Thyroid gland (tissue), 4 donors: Measurements from ENCODE around the gene NCOA3. TPM values are rescaled to one million over a fixed set of nuclear protein-coding genes. Genes with fewer than 3 reads are reported as not detected.
A peak's percentile ranks its signal among the peaks of the same experiment; 100 is the strongest.

Source experiments
- DNase-seq, 2 donors: peaks; one replicate each; pipeline ENCODE4 v3.0.0-alpha.2; 2019
- H3K27ac ChIP-seq, 3 donors: fragments of 200-600 bp; sonication (generic); 1 replicate in 2 of 3; 2 replicates in 1 of 3; pipeline ENCODE4 v1.5.1; 2016 to 2019; ENCODE audit warnings: mild to moderate bottlenecking in 1 of 3, moderate library complexity in 1 of 3
- H3K27me3 ChIP-seq: fragments of 200-600 bp; sonication (generic); one replicate; pipeline ENCODE4 v1.5.1; 2019
- H3K36me3 ChIP-seq, 2 donors: fragments of 200-600 bp; sonication (generic); one replicate each; pipeline ENCODE4 v1.5.1; 2016 to 2019
- H3K4me1 ChIP-seq, 2 donors: fragments of 200-600 bp; sonication (generic); one replicate each; pipeline ENCODE4 v1.5.1; 2017 to 2019
- H3K4me3 ChIP-seq, 3 donors: fragments of 200-600 bp; sonication (generic); replicated peaks in 1 of 3; 1 replicate in 2 of 3; 2 replicates in 1 of 3; pipeline ENCODE4 v1.5.1; 2016; ENCODE audit warnings: mild to moderate bottlenecking in 1 of 3
- H3K9me3 ChIP-seq: fragments of 200-600 bp; sonication (generic); one replicate; pipeline ENCODE4 v1.5.1; 2017
- POLR2A ChIP-seq, 2 donors: fragments of 450-650 bp; IDR thresholded peaks; one replicate each; pipeline ENCODE4 v1.6.1; 2017; ENCODE audit warnings: antibody characterized with exemption in 2 of 2, mild to moderate bottlenecking in 2 of 2, moderate library complexity in 1 of 2
- WGBS, 2 donors: methylation state at CpG; one replicate each; pipeline ENCODE4 v1.1.5; 2017; 5-methylcytosine and 5-hydroxymethylcytosine counted together
- intact Hi-C: fragments of 100-400 bp; cut with DNase I; formaldehyde crosslinking; loops from one replicate; pipeline ENCODE4 v1.15.1; 2023
- total RNA-seq, 4 donors: library from RNA; depleted of rRNA; stranded (reverse); fragments of >200 nt; gene quantifications; one replicate each; pipeline ENCODE4 v1.2.3, GENCODE V29; 2016
- TF ChIP-seq, protein P1 (sequence below), 6 experiments: fragments of 200-600 bp in 3 of 6; fragments of 450-650 bp in 3 of 6; sonication (generic) in 3 of 6; IDR thresholded peaks; one replicate each; pipeline ENCODE4 v1.5.1; 2016 to 2019; ENCODE audit warnings: antibody characterized with exemption in 6 of 6, mild to moderate bottlenecking in 2 of 6, inconsistent platforms in 1 of 6, moderate library complexity in 1 of 6

NCOA3 gene
- total RNA-seq, 4 donors from 2014 or later, result 28.7 to 45.2 (median 36.8) TPM

DNA sequence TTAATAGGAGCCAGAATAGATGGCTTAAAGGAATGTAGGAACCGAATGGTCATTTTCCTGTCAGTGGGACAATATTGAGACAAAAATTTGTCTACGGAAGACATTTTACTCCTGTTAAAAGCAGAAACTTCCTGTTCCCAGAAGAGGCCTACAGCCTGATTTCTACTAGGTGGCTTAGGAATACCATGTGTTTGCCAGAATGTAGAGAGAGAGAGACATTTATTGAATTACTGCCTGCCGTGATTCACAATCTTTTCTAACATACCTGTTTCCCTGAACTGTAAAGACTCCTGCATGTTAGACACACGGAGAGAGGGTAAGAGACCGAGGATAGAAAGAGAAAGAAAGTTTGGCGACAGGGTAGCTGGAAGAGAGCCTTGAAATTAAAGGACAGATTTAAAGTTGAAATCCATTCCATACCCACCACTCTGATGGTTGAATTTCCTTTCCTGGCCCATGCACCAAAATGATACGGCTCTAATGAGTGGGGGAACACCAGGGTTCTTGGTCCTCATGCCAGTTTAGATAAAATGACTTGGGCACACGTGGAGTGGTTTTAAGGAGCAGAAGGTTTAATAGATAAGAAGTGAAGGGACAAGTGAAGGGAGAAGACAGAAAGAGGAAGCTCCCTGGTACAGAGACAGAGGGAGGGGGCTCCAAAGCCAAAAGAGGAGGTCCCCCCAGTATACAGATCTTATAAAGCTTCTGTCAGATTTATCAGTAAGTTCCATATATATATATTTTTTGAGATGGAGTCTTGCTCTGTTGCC is 22.5 kb downstream of the NCOA3 start:
- no peak for DNase-seq
- Histone ChIP-seq H3K36me3 (peaks cover 0 to 5% of the 10 kb centered on the region in 2 donors), H3K27ac (peak overlapping the region in 2 of 3 donors; percentile 4 to 32), H3K4me1 (peaks cover 0 to 14% of the 10 kb centered on the region in 2 donors), H3K27me3 (no peaks in the 10 kb centered on the region), H3K9me3 (no peaks in the 10 kb centered on the region), H3K4me3 (no peak overlapping the region)
- intact Hi-C loops, result no loop called here
- TF ChIP-seq, protein P1, sequence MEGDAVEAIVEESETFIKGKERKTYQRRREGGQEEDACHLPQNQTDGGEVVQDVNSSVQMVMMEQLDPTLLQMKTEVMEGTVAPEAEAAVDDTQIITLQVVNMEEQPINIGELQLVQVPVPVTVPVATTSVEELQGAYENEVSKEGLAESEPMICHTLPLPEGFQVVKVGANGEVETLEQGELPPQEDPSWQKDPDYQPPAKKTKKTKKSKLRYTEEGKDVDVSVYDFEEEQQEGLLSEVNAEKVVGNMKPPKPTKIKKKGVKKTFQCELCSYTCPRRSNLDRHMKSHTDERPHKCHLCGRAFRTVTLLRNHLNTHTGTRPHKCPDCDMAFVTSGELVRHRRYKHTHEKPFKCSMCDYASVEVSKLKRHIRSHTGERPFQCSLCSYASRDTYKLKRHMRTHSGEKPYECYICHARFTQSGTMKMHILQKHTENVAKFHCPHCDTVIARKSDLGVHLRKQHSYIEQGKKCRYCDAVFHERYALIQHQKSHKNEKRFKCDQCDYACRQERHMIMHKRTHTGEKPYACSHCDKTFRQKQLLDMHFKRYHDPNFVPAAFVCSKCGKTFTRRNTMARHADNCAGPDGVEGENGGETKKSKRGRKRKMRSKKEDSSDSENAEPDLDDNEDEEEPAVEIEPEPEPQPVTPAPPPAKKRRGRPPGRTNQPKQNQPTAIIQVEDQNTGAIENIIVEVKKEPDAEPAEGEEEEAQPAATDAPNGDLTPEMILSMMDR (IDR thresholded peaks at IDR 0.05), result no peak
- no peak for TF ChIP-seq POLR2A (IDR thresholded peaks at IDR 0.05)
- 67 to 71% methylated on average over 8 of the region's 8 CpGs for WGBS, 2 donors

DNA sequence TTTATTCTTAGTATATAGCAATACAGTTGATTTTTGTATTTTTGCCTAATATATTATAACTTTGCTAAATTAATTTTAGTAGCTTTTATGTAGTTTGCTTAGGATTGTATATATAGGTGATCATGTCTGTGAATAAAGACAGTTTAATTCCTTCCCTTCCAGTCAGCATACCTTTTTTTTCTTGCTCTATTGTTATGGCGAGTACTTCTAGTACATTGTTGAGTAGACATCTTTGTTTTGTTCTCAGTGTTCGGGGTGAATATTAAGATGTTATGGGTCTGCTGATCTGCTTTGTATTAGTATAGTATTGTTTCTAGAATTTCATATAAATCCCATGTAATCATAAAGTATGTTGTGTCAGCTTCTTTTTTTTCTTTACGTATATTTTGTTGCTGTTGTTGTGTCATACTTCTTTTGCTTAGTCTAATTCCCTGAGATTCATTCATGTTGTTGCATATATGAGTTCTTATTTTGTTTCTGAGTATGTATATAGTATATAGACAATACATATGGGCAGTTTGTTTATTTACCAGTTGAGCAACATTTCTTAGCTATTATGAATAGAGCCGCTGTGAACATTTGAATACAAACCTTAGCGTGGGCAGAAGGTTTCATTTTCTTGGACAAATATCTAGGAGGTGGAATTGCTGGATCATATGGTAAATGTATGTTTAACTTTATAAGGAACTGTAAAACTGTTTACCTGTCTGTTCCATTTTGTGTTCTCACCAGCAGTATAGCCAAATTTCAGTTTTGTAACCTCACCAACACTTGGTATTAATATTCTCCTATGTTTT is 25.5 kb downstream of the NCOA3 start:
- no peak overlapping the region for H3K27ac ChIP-seq
- intact Hi-C loops, result no loop called here
- H3K4me1 ChIP-seq, result peaks cover 0 to 21% of the 10 kb centered on the region in 2 donors
- whole genome bisulfite sequencing, 2 donors, result 97 to 98% methylated on average over 5 of the region's 5 CpGs
- DNase-seq, result no peak
- H3K27me3 ChIP-seq, result no peaks in the 10 kb centered on the region
- H3K9me3 ChIP-seq, result no peaks in the 10 kb centered on the region
- no peak overlapping the region for H3K4me3 ChIP-seq
- no peaks in the 10 kb centered on the region for H3K36me3 ChIP-seq
- no peak for TF ChIP-seq POLR2A (IDR thresholded peaks at IDR 0.05)
- TF ChIP-seq, protein P1 (IDR thresholded peaks at IDR 0.05), result no peak

DNA sequence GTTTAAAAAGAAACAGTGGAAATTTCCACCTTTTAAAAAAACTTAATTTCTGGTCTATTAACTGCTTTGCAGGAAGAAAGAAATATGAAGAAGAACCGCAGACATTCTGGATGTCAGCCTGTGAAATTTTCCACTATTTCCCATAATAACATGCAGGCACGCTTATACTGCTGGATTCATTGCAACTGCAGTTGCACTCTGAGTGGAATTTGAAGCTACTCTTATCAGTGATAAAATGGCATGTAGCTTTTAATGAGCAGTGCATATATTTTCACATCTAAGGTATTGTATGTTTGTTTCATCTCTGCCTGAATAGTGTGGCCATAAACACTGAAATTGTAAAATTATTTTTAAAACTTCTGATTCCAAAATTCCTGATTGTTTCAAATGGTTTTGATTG is 28.2 kb downstream of the NCOA3 start:
- intact Hi-C loops, result no loop called here
- H3K36me3 ChIP-seq, result no peaks in the 10 kb centered on the region
- H3K27ac ChIP-seq, result no peak overlapping the region
- H3K4me1 ChIP-seq, result peaks cover 0 to 8% of the 10 kb centered on the region in 2 donors
- 64 to 77% methylated on average over 2 of the region's 2 CpGs for WGBS, 2 donors
- no peak for DNase-seq
- H3K27me3 ChIP-seq, result no peaks in the 10 kb centered on the region
- no peak overlapping the region for H3K4me3 ChIP-seq
- TF ChIP-seq, protein P1 (IDR thresholded peaks at IDR 0.05), result no peak
- TF ChIP-seq POLR2A (IDR thresholded peaks at IDR 0.05), result no peak
- no peaks in the 10 kb centered on the region for H3K9me3 ChIP-seq

DNA sequence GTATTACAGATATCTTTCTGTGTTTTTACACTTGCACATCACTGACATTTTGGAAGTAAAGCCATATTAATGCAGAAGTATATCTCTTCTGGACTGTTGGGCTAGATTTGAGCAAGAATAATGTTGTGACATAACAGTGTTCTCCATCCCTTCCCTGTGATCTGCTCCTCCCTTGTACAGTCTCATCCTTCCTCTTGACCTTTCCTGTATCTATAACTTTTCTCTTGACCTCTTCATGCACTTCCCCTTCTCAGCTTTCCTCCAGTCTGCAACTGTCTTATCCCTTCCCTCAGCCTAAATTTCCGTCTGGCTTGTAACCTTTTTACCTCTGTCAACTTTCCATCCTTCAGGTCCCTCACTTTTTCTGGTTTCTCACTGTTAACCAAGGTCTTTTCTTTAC is 29.8 kb downstream of the NCOA3 start:
- Histone ChIP-seq H3K27me3 (no peaks in the 10 kb centered on the region), H3K9me3 (no peaks in the 10 kb centered on the region), H3K27ac (no peak overlapping the region), H3K4me1 (peaks cover 0 to 8% of the 10 kb centered on the region in 2 donors), H3K4me3 (no peak overlapping the region), H3K36me3 (no peaks in the 10 kb centered on the region)
- no peak for DNase-seq
- intact Hi-C loops, result no loop called here
- TF ChIP-seq POLR2A (IDR thresholded peaks at IDR 0.05), result no peak
- TF ChIP-seq, protein P1 (IDR thresholded peaks at IDR 0.05), result no peak
- WGBS, 2 donors, result 81 to 90% methylated on average over 1 of the region's 1 CpG

DNA sequence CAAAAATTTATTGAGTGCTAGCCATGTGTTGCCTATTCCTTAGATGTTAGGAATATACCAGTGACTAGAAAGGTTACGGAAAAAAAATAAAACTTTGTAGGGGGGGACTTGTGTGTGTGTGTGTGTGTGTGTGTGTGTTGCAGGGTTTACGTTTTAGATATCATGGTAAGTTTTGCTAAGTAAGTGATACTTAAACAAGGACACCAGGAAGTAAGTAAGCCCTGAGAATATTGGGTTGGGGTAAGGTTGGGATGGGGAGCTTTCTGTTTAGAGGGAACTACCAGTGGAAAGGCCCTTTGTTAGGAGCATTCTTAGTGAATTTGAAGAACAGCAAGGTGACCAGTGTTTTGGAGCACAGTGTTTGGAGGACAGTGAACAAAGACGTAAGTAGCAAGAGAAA is 30.3 kb downstream of the NCOA3 start:
- WGBS, 2 donors, result 93 to 95% methylated on average over 3 of the region's 3 CpGs
- intact Hi-C loops, result no loop called here
- Histone ChIP-seq H3K27me3 (no peaks in the 10 kb centered on the region), H3K36me3 (no peaks in the 10 kb centered on the region), H3K9me3 (no peaks in the 10 kb centered on the region), H3K4me1 (peaks cover 0 to 8% of the 10 kb centered on the region in 2 donors), H3K4me3 (no peak overlapping the region), H3K27ac (no peak overlapping the region)
- TF ChIP-seq, protein P1 (IDR thresholded peaks at IDR 0.05), result no peak
- no peak for TF ChIP-seq POLR2A (IDR thresholded peaks at IDR 0.05)
- no peak for DNase-seq
